H9 (cell line): ENCODE data around the gene STC2. TPM values are rescaled to one million over a fixed set of nuclear protein-coding genes. Genes with fewer than 3 reads are reported as not detected.

Source experiments
- DNase-seq: peaks from one replicate; pipeline ENCODE4 v3.0.0-alpha.2; 2017
- H2AFZ ChIP-seq: one replicate; pipeline ENCODE4 v1.6.1; 2013; ENCODE audit warnings: mild to moderate bottlenecking, low read length, control low read depth, moderate library complexity
- H2AK5ac ChIP-seq: 2 replicates; pipeline ENCODE4 v1.6.1; 2013; ENCODE audit warnings: low read length, control low read depth, mixed read lengths; ENCODE audit not compliant: insufficient read length
- H2BK120ac ChIP-seq: one replicate; pipeline ENCODE4 v1.6.1; 2013; ENCODE audit warnings: low read depth, mild to moderate bottlenecking, low read length, control low read depth, inconsistent platforms; ENCODE audit not compliant: poor library complexity, severe bottlenecking
- H2BK12ac ChIP-seq: 2 replicates; pipeline ENCODE4 v1.6.1; 2013; ENCODE audit warnings: low read length, control low read depth, mixed read lengths, low read depth; ENCODE audit not compliant: insufficient read length
- H2BK15ac ChIP-seq: 2 replicates; pipeline ENCODE4 v1.6.1; 2013; ENCODE audit warnings: low read depth, low read length, control low read depth
- H2BK20ac ChIP-seq: one replicate; pipeline ENCODE4 v1.6.1; 2013; ENCODE audit warnings: low read depth, mild to moderate bottlenecking, low read length, control low read depth, inconsistent platforms; ENCODE audit not compliant: poor library complexity, severe bottlenecking
- H2BK5ac ChIP-seq: 2 replicates; pipeline ENCODE4 v1.6.1; 2013; ENCODE audit warnings: low read length, control low read depth, mixed read lengths; ENCODE audit not compliant: insufficient read length
- H3K14ac ChIP-seq: 2 replicates; pipeline ENCODE4 v1.6.1; 2013; ENCODE audit warnings: low read length, control low read depth; ENCODE audit not compliant: insufficient read depth
- H3K18ac ChIP-seq: 2 replicates; pipeline ENCODE4 v1.6.1; 2013; ENCODE audit warnings: low read depth, mild to moderate bottlenecking, mixed read lengths, low read length, control low read depth; ENCODE audit not compliant: insufficient read length
- H3K23ac ChIP-seq: 2 replicates; pipeline ENCODE4 v1.6.1; 2013; ENCODE audit warnings: low read length, control low read depth, mixed read lengths, low read depth; ENCODE audit not compliant: insufficient read length
- H3K23me2 ChIP-seq: 2 replicates; pipeline ENCODE4 v1.6.1; 2013; ENCODE audit warnings: low read depth, mild to moderate bottlenecking, mixed read lengths, low read length, control low read depth; ENCODE audit not compliant: insufficient read length, poor library complexity, severe bottlenecking
- H3K27ac ChIP-seq: 2 replicates; pipeline ENCODE4 v1.5.1; 2013; ENCODE audit warnings: low read length, control low read depth, mixed read lengths, low read depth; ENCODE audit not compliant: insufficient read length
- H3K27me3 ChIP-seq: 2 replicates; pipeline ENCODE4 v1.6.1; 2013; ENCODE audit warnings: low read length, control low read depth, inconsistent platforms; ENCODE audit not compliant: insufficient read depth
- H3K4ac ChIP-seq: 2 replicates; pipeline ENCODE4 v1.6.1; 2013; ENCODE audit warnings: low read depth, mild to moderate bottlenecking, control low read depth, inconsistent platforms, low read length, moderate library complexity
- H3K4me1 ChIP-seq: 2 replicates; pipeline ENCODE4 v1.6.1; 2013; ENCODE audit warnings: low read length, control low read depth, inconsistent platforms; ENCODE audit not compliant: insufficient read depth
- H3K4me2 ChIP-seq: 2 replicates; pipeline ENCODE4 v1.6.1; 2013; ENCODE audit warnings: low read length, control low read depth, mixed read lengths; ENCODE audit not compliant: insufficient read length, insufficient read depth
- H3K56ac ChIP-seq: 2 replicates; pipeline ENCODE4 v1.6.1; 2013; ENCODE audit warnings: low read depth, mild to moderate bottlenecking, mixed read lengths, low read length, control low read depth; ENCODE audit not compliant: insufficient read length
- H3K79me1 ChIP-seq: 2 replicates; pipeline ENCODE4 v1.6.1; 2013; ENCODE audit warnings: low read depth, mild to moderate bottlenecking, moderate library complexity, low read length, control low read depth, inconsistent platforms; ENCODE audit not compliant: insufficient read depth, poor library complexity, severe bottlenecking
- H3K79me2 ChIP-seq: 2 replicates; pipeline ENCODE4 v1.6.1; 2013; ENCODE audit warnings: low read length, control low read depth, inconsistent platforms; ENCODE audit not compliant: insufficient read depth
- H3K9ac ChIP-seq: 2 replicates; pipeline ENCODE4 v1.6.1; 2013; ENCODE audit warnings: low read length, control low read depth, mixed read lengths; ENCODE audit not compliant: insufficient read length; ENCODE audit errors: extremely low read depth
- H3K9me3 ChIP-seq: one replicate; pipeline ENCODE4 v1.6.1; 2013; ENCODE audit warnings: low read depth, low read length, inconsistent platforms; ENCODE audit not compliant: control insufficient read depth
- H3T11ph ChIP-seq: one replicate; pipeline ENCODE4 v1.6.1; 2013; ENCODE audit warnings: mild to moderate bottlenecking, low read length, control low read depth, inconsistent platforms
- H4K20me1 ChIP-seq: one replicate; pipeline ENCODE4 v1.6.1; 2013; ENCODE audit not compliant: control insufficient read depth, insufficient read length, insufficient read depth
- H4K5ac ChIP-seq: 2 replicates; pipeline ENCODE4 v1.6.1; 2013; ENCODE audit warnings: low read depth, mild to moderate bottlenecking, mixed read lengths, low read length, control low read depth; ENCODE audit not compliant: insufficient read length
- H4K8ac ChIP-seq: replicated peaks from 2 replicates; pipeline ENCODE4 v1.6.1; 2013; ENCODE audit warnings: low read length, control low read depth, mixed read lengths, low read depth; ENCODE audit not compliant: insufficient read length
- H4K91ac ChIP-seq: 2 replicates; pipeline ENCODE4 v1.6.1; 2013; ENCODE audit warnings: low read depth, mild to moderate bottlenecking, moderate library complexity, mixed read lengths, low read length, control low read depth; ENCODE audit not compliant: insufficient read length
- H3K27ac Mint-ChIP-seq, 3 experiments: 2 replicates in 2 of 3; 3 replicates in 1 of 3; pipeline ENCODE4 v1.8.0; 2020 to 2021; ENCODE audit warnings: mixed read lengths in 3 of 3, mild to moderate bottlenecking in 1 of 3, moderate library complexity in 1 of 3
- H3K27me3 Mint-ChIP-seq: 2 replicates; pipeline ENCODE4 v1.8.0; 2021; ENCODE audit warnings: low read depth, mild to moderate bottlenecking, moderate library complexity, mixed read lengths
- H3K36me3 Mint-ChIP-seq, 3 experiments: 2 replicates in 2 of 3; 3 replicates in 1 of 3; pipeline ENCODE4 v1.8.0; 2020 to 2021; ENCODE audit warnings: low read depth in 3 of 3, mixed read lengths in 3 of 3; ENCODE audit not compliant: insufficient read depth in 1 of 3
- H3K4me1 Mint-ChIP-seq, 2 experiments: 2 replicates each; pipeline ENCODE4 v1.8.0; 2020; ENCODE audit warnings: mixed read lengths in 2 of 2
- H3K4me3 Mint-ChIP-seq, 2 experiments: 2 replicates in 1 of 2; 3 replicates in 1 of 2; pipeline ENCODE4 v1.8.0; 2020 to 2021; ENCODE audit warnings: mild to moderate bottlenecking in 2 of 2, mixed read lengths in 2 of 2, moderate library complexity in 1 of 2
- H3K9me3 Mint-ChIP-seq, 2 experiments: 2 replicates in 1 of 2; 3 replicates in 1 of 2; pipeline ENCODE4 v1.8.0; 2020; ENCODE audit warnings: mild to moderate bottlenecking in 2 of 2, mixed read lengths in 2 of 2, moderate library complexity in 1 of 2
- WGBS: extraction: QIAGEN DNeasy Blood & Tissue Kit; methylation state at CpG from one replicate; pipeline ENCODE4 v1.1.7; 2013; ENCODE audit warnings: missing lambda C conversion rate, low lambda C conversion rate, mixed read lengths; ENCODE audit not compliant: insufficient read length; ENCODE audit errors: extremely low coverage; 5-methylcytosine and 5-hydroxymethylcytosine counted together
- total RNA-seq: library from RNA; stranded (reverse); gene quantifications from 2 replicates; pipeline ENCODE4 v1.2.1, GENCODE V29; 2021
- TF ChIP-seq, protein P1 (sequence below): fragments of 200-600 bp; sonication (generic); conservative IDR thresholded peaks from 3 replicates; pipeline ENCODE4 v1.8.0; 2021; ENCODE audit warnings: antibody characterized with exemption, mild to moderate bottlenecking

STC2 gene
- total RNA-seq, 1 experiment from 2014 or later: 77.7 TPM

DNA sequence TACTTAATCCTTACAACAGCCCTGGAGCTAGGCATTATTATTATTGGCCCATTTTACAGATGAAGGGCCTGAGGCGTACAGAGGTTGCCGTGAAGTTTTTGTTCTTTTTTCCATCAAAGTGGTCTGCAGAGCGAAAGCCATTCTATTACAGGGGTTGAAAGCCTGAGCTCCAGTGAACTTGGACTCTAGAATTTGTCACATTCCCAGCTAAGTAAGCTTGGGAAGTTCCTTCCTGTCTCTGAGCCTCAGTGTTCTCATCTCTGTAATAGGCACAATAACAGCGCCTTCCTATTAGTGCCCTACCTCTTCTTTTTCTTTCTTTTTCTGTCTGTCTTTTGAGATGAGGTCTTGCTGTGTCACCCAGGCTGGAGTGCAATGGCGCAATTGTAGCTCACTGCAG lies 49.0 kb downstream of the STC2 start:
- no peak overlapping the region for H3K4me2 ChIP-seq
- TF ChIP-seq, protein P1, sequence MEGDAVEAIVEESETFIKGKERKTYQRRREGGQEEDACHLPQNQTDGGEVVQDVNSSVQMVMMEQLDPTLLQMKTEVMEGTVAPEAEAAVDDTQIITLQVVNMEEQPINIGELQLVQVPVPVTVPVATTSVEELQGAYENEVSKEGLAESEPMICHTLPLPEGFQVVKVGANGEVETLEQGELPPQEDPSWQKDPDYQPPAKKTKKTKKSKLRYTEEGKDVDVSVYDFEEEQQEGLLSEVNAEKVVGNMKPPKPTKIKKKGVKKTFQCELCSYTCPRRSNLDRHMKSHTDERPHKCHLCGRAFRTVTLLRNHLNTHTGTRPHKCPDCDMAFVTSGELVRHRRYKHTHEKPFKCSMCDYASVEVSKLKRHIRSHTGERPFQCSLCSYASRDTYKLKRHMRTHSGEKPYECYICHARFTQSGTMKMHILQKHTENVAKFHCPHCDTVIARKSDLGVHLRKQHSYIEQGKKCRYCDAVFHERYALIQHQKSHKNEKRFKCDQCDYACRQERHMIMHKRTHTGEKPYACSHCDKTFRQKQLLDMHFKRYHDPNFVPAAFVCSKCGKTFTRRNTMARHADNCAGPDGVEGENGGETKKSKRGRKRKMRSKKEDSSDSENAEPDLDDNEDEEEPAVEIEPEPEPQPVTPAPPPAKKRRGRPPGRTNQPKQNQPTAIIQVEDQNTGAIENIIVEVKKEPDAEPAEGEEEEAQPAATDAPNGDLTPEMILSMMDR: no peak

More for the DNA sequence above, 49.0 kb downstream of the STC2 start:
- H3K9me3 ChIP-seq: no peaks in the 10 kb centered on the region
- Mint-ChIP-seq H3K4me3 (no peak overlapping the region), H3K27me3 (peaks cover 75% of the 10 kb centered on the region), H3K27ac (no peak overlapping the region), H3K9me3 (peaks cover 4 to 5% of the 10 kb centered on the region in 2 experiments), H3K36me3 (no peaks in the 10 kb centered on the region), H3K4me1 (peaks cover 3 to 10% of the 10 kb centered on the region in 2 experiments; a peak in 3 of 4 replicates)
- no peaks in the 10 kb centered on the region for H3K4me1 ChIP-seq
- WGBS: no CpG with 5 or more reads among the region's 5 CpGs
- DNase-seq: no peak
- no peak overlapping the region for H2BK15ac ChIP-seq
- H3T11ph ChIP-seq: no peak overlapping the region
- no peak overlapping the region for H3K27ac ChIP-seq
- H3K79me2 ChIP-seq: no peaks in the 10 kb centered on the region
- H2BK120ac ChIP-seq: no peak overlapping the region
- no peak overlapping the region for H4K8ac ChIP-seq
- no peak overlapping the region for H4K91ac ChIP-seq
- H2BK5ac ChIP-seq: no peak overlapping the region
- no peaks in the 10 kb centered on the region for H3K79me1 ChIP-seq
- no peak overlapping the region for H2BK20ac ChIP-seq
- H4K5ac ChIP-seq: no peak overlapping the region
- no peak overlapping the region for H3K23ac ChIP-seq
- H4K20me1 ChIP-seq: no peaks in the 10 kb centered on the region
- H3K9ac ChIP-seq: no peak overlapping the region
- no peak overlapping the region for H2AK5ac ChIP-seq
- no peak overlapping the region for H3K18ac ChIP-seq
- no peak overlapping the region for H3K56ac ChIP-seq
- no peak overlapping the region for H2BK12ac ChIP-seq
- H2AFZ ChIP-seq: no peak overlapping the region
- H3K14ac ChIP-seq: no peak overlapping the region
- peaks cover 14% of the 10 kb centered on the region for H3K27me3 ChIP-seq
- H3K4ac ChIP-seq: no peak overlapping the region
- no peaks in the 10 kb centered on the region for H3K23me2 ChIP-seq
